A673 (cell line): ENCODE results near the gene UNC13B. TPM values are rescaled to one million over a fixed set of nuclear protein-coding genes. Genes with fewer than 3 reads are reported as not detected.

Source experiments
- BruUV-seq: library from RNA; stranded (reverse); fragments of 400-500 nt; replicated peaks from 2 replicates; lab custom pipeline; 2021; lab: Mats Ljungman, UMichigan
- CTCF ChIA-PET: fragments of 300-600 bp; sonication (Branson Sonifier 250); formaldehyde crosslinking; loops from one replicate; lab custom pipeline; 2022; ENCODE audit warnings: antibody characterized with exemption; lab: Charles Lee
- POLR2A ChIA-PET: fragments of 300-600 bp; sonication (Branson Sonifier 250); formaldehyde crosslinking; loops from one replicate; lab custom pipeline; 2022; ENCODE audit warnings: antibody characterized with exemption; ENCODE audit not compliant: low non-redundant PET; lab: Charles Lee
- DNase-seq: peaks from one replicate; pipeline ENCODE4 v3.0.0-alpha.2; 2015; ENCODE audit warnings: low spot score
- H3K27ac ChIP-seq: fragments of 200-600 bp; sonication (generic); 2 replicates; pipeline ENCODE4 v1.5.1; 2016; ENCODE audit warnings: mixed run types, low read depth, mild to moderate bottlenecking, mixed read lengths, antibody characterized with exemption, low read length; ENCODE audit not compliant: poor library complexity, severe bottlenecking
- H3K27me3 ChIP-seq: fragments of 200-600 bp; sonication (generic); replicated peaks from 2 replicates; pipeline ENCODE4 v1.6.1; 2017; ENCODE audit warnings: mixed run types, low read depth, mild to moderate bottlenecking, mixed read lengths, antibody characterized with exemption, low read length; ENCODE audit not compliant: insufficient read depth, poor library complexity
- H3K36me3 ChIP-seq: fragments of 200-600 bp; sonication (generic); 2 replicates; pipeline ENCODE4 v1.6.1; 2016; ENCODE audit warnings: mixed run types, mild to moderate bottlenecking, mixed read lengths, antibody characterized with exemption, low read length; ENCODE audit not compliant: insufficient read depth, poor library complexity, severe bottlenecking
- H3K4me1 ChIP-seq: fragments of 200-600 bp; sonication (generic); 2 replicates; pipeline ENCODE4 v1.6.1; 2017; ENCODE audit warnings: mixed run types, mild to moderate bottlenecking, mixed read lengths, antibody characterized with exemption, low read length; ENCODE audit not compliant: insufficient read depth, poor library complexity, severe bottlenecking
- H3K4me3 ChIP-seq: fragments of 200-600 bp; sonication (generic); 2 replicates; pipeline ENCODE4 v1.5.1; 2016; ENCODE audit warnings: low read depth, mixed run types, mild to moderate bottlenecking, mixed read lengths, low read length; ENCODE audit not compliant: poor library complexity, severe bottlenecking
- H3K9me3 ChIP-seq: fragments of 200-600 bp; sonication (generic); 2 replicates; pipeline ENCODE4 v1.6.1; 2016; ENCODE audit warnings: mixed run types, low read depth, mild to moderate bottlenecking, mixed read lengths, antibody characterized with exemption, low read length; ENCODE audit not compliant: poor library complexity, severe bottlenecking
- CTCF ChIP-seq: fragments of 300-800, 200-600 bp; sonication (generic); conservative IDR thresholded peaks from 2 replicates; pipeline ENCODE4 v1.5.1; 2017; ENCODE audit warnings: low read depth, mild to moderate bottlenecking, antibody characterized with exemption, low read length, moderate library complexity, mixed read lengths
- EZH2 ChIP-seq: fragments of 200-600 bp; sonication (generic); IDR thresholded peaks from 2 replicates; pipeline ENCODE4 v1.6.1; 2017; ENCODE audit warnings: borderline replicate concordance, low read depth, mild to moderate bottlenecking, mixed read lengths, antibody characterized with exemption, low read length; ENCODE audit not compliant: poor library complexity, severe bottlenecking
- intact Hi-C: fragments of 100-400 bp; cut with micrococcal nuclease; formaldehyde crosslinking; loops from one replicate; pipeline ENCODE4 v1.10.0; 2022; ENCODE audit not compliant: unreplicated experiment
- total RNA-seq: library from RNA; stranded (reverse); gene quantifications from 2 replicates; pipeline ENCODE4 v1.2.3, GENCODE V29; 2021

The UNC13B gene
- total RNA-seq, 1 experiment from 2014 or later, result 19.8 TPM

DNA sequence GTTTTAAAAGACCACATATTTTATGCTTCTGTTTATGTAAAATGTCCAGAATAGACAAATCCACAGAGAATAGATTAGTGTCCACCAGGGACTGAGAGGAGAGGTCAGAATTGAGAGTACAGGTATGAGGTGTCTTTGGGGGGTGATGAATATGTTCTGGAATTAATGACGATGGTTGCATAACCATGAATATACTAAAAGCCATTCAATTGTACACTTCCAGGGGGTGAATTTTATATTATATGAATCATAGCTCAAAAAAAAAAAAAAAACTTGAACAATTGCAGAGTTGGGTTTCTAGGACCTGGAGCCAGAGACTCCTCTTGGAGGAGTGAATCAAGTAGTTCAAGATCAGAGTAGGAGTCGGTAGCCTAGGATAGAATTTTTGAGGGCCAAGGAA lies 270.3 kb downstream of the UNC13B start:
- DNase-seq, result no peak
- no peak overlapping the region for H3K4me3 ChIP-seq
- H3K4me1 ChIP-seq, result no peaks in the 10 kb centered on the region
- TF ChIP-seq CTCF, result no peak
- no peak for TF ChIP-seq EZH2
- intact Hi-C loops, result loop anchor here (10.0 kb wide), 2 partner anchors 97 to 833 kb away; no protein-coding TSS in a partner anchor
- peaks cover 10% of the 10 kb centered on the region for H3K27me3 ChIP-seq
- BruUV-seq, result no TSS peak
- H3K36me3 ChIP-seq, result no peaks in the 10 kb centered on the region
- H3K27ac ChIP-seq, result no peak overlapping the region
- no peaks in the 10 kb centered on the region for H3K9me3 ChIP-seq
- CTCF ChIA-PET, result no interaction called here
- POLR2A ChIA-PET, result no interaction called here

- DNase-seq, result no peak
- no TSS peak for BruUV-seq
These were observed 275.1 kb downstream of the UNC13B start for GRCh38 chr9:35436933-35437332.

GRCh38 chr9:35446012-35446411 lies 284.2 kb downstream of the UNC13B start:
- Histone ChIP-seq H3K27ac (no peak overlapping the region), H3K27me3 (peaks cover 15% of the 10 kb centered on the region), H3K4me1 (no peaks in the 10 kb centered on the region), H3K36me3 (no peaks in the 10 kb centered on the region), H3K9me3 (no peaks in the 10 kb centered on the region), H3K4me3 (no peak overlapping the region)
- DNase-seq, result no peak
- intact Hi-C loops, result no loop called here
- ChIA-PET POLR2A (interaction anchor here (0.5 kb wide), 1 partner anchor 286 kb away, joined by 3 read pairs; the partner anchor contains the start of genes CREB3 and TLN1), CTCF (no interaction called here)
- TF ChIP-seq EZH2 (no peak), CTCF (no peak)
- no TSS peak for BruUV-seq

More at GRCh38 chr9:35436933-35437332, 275.1 kb downstream of the UNC13B start:
- TF ChIP-seq EZH2, result no peak
- TF ChIP-seq CTCF, result no peak
- H3K27me3 ChIP-seq, result peaks cover 10% of the 10 kb centered on the region
- H3K27ac ChIP-seq, result no peak overlapping the region
- H3K9me3 ChIP-seq, result no peaks in the 10 kb centered on the region
- H3K36me3 ChIP-seq, result no peaks in the 10 kb centered on the region
- POLR2A ChIA-PET, result no interaction called here
- H3K4me3 ChIP-seq, result no peak overlapping the region
- no peaks in the 10 kb centered on the region for H3K4me1 ChIP-seq
- CTCF ChIA-PET, result no interaction called here
- intact Hi-C loops, result loop anchor here (10.0 kb wide), 2 partner anchors 102 to 828 kb away; no protein-coding TSS in a partner anchor
